K562 (cell line): ENCODE measurements around the gene FBRS. TPM values are rescaled to one million over a fixed set of nuclear protein-coding genes. Genes with fewer than 3 reads are reported as not detected.
A peak's percentile ranks its signal among the peaks of the same experiment; 100 is the strongest.

Experiments
- BCOR ChIP-seq: fragments of 450-650 bp; IDR thresholded peaks from 2 replicates; pipeline ENCODE4 v1.6.1; 2016
- CEBPG ChIP-seq, 3 experiments: fragments of 200-800 bp in 1 of 3; sonication (Bioruptor generic) in 1 of 3; sonication (generic) in 1 of 3; formaldehyde crosslinking in 1 of 3; IDR thresholded peaks in 2 of 3; conservative IDR thresholded peaks in 1 of 3; 2 replicates each; pipeline versions ENCODE4 v1.6.1 to v1.8.0; 2016 to 2022; ENCODE audit warnings: missing compliant biosample characterization in 2 of 3, missing genetic modification characterization in 2 of 3, mild to moderate bottlenecking in 1 of 3, missing genetic modification reagents in 1 of 3
- EP300 ChIP-seq: IDR thresholded peaks from 2 replicates; pipeline ENCODE4 v1.6.1; 2012; ENCODE audit warnings: low read length, improper control_type of control experiment
- ETV6 ChIP-seq, 3 experiments: fragments of 150-350 bp in 1 of 3; sonication (generic) in 1 of 3; formaldehyde crosslinking in 1 of 3; IDR thresholded peaks; 2 replicates each; pipeline versions ENCODE4 v1.6.1 to v1.8.0; 2014 to 2022; ENCODE audit warnings: borderline replicate concordance in 2 of 3, low read depth in 2 of 3, antibody characterized with exemption in 1 of 3, low read length in 1 of 3, mild to moderate bottlenecking in 1 of 3, missing genetic modification reagents in 1 of 3
- FOXM1 ChIP-seq, 2 experiments: fragments of 450-650 bp in 1 of 2; sonication (generic) in 1 of 2; formaldehyde crosslinking in 1 of 2; IDR thresholded peaks; 2 replicates each; pipeline versions ENCODE4 v1.6.1 to v1.9.0; 2017 to 2022; ENCODE audit warnings: low read depth in 2 of 2, mild to moderate bottlenecking in 2 of 2, missing genetic modification reagents in 1 of 2, moderate library complexity in 1 of 2
- IFI16 ChIP-seq: fragments of 250-450 bp; sonication (Bioruptor Pico); IDR thresholded peaks from 2 replicates; pipeline ENCODE4 v2.1.2; 2022; ENCODE audit warnings: mild to moderate bottlenecking, inconsistent platforms
- MBD2 ChIP-seq: sonication (generic); IDR thresholded peaks from 2 replicates; pipeline ENCODE4 v1.6.1; 2016; ENCODE audit warnings: low read depth, borderline replicate concordance
- MLLT1 ChIP-seq, 2 experiments: fragments of 450-650 bp; IDR thresholded peaks; 2 replicates each; pipeline ENCODE4 v1.6.1; 2016
- PBX2 ChIP-seq, 2 experiments: IDR thresholded peaks in 1 of 2; conservative IDR thresholded peaks in 1 of 2; 2 replicates each; pipeline ENCODE4 v1.6.1; 2016; ENCODE audit warnings: low read depth in 2 of 2, mild to moderate bottlenecking in 1 of 2, missing compliant biosample characterization in 1 of 2, missing genetic modification characterization in 1 of 2, moderate library complexity in 1 of 2
- RFX7 ChIP-seq: fragments of 250-450 bp; sonication (Bioruptor Pico); IDR thresholded peaks from 2 replicates; pipeline ENCODE4 v1.5.1; 2021; ENCODE audit warnings: mild to moderate bottlenecking
- SMARCE1 ChIP-seq: fragments of 450-650 bp; IDR thresholded peaks from 2 replicates; pipeline ENCODE4 v1.7.1; 2016; ENCODE audit warnings: mild to moderate bottlenecking
- TCF3 ChIP-seq: sonication (generic); formaldehyde crosslinking; IDR thresholded peaks from 2 replicates; pipeline ENCODE4 v1.4.0; 2020; ENCODE audit warnings: mild to moderate bottlenecking, missing genetic modification reagents
- TCFL5 ChIP-seq: fragments of 250-450 bp; sonication (Bioruptor Pico); conservative IDR thresholded peaks from 2 replicates; pipeline ENCODE4 v1.6.1; 2021; ENCODE audit warnings: mild to moderate bottlenecking, moderate library complexity, matching md5 sums
- TRIM24 ChIP-seq, 2 experiments: fragments of 450-650 bp; IDR thresholded peaks; 2 replicates each; pipeline ENCODE4 v1.6.1; 2016
- ZC3H8 ChIP-seq: fragments of 450-650 bp; IDR thresholded peaks from 2 replicates; pipeline ENCODE4 v1.6.1; 2017
- ZKSCAN1 ChIP-seq: fragments of 150-350 bp; IDR thresholded peaks from 2 replicates; pipeline ENCODE4 v1.6.1; 2016; ENCODE audit warnings: low read depth, low read length
- ZNF3 ChIP-seq: fragments of 250-450 bp; sonication (Bioruptor Pico); IDR thresholded peaks from 2 replicates; pipeline ENCODE4 v1.5.0; 2021; ENCODE audit warnings: mild to moderate bottlenecking, moderate library complexity
- ZNF324 ChIP-seq: fragments of 250-450 bp; sonication (Bioruptor Pico); IDR thresholded peaks from 2 replicates; pipeline ENCODE4 v1.4.0; 2020; ENCODE audit warnings: mild to moderate bottlenecking
- ZNF695 ChIP-seq: fragments of 450-650 bp; formaldehyde crosslinking; IDR thresholded peaks from 2 replicates; pipeline ENCODE4 v1.4.0; 2020; ENCODE audit warnings: mild to moderate bottlenecking, moderate library complexity
- polyA plus RNA-seq, 8 experiments: library from polyadenylated mRNA; depleted of rRNA in 4 of 8; stranded (reverse) in 5 of 8; unstranded in 3 of 8; fragments of >200 nt; fragmentation: Nextera tagmentation in 2 of 8; fragmentation: Illumina TruSeq in 1 of 8; extraction: Ambion mirVana in 2 of 8; extraction: Trizol in 1 of 8; gene quantifications; 2 replicates each; pipeline versions ENCODE4 v1.2.1 to v1.2.3, GENCODE V29; 2011 to 2014; ENCODE audit warnings: inconsistent platforms in 1 of 8, missing spikeins in 1 of 8
- total RNA-seq, 7 experiments: library from RNA; depleted of rRNA in 6 of 7; stranded (reverse); fragments of >200 nt in 6 of 7; fragmentation: Illumina TruSeq in 2 of 7; extraction: Trizol in 2 of 7; gene quantifications; 2 replicates each; pipeline versions ENCODE4 v1.2.1 to v1.2.3, GENCODE V29; 2011 to 2021; ENCODE audit warnings: low replicate concordance in 1 of 7
- TF ChIP-seq, protein P1 (sequence below): IDR thresholded peaks from 3 replicates; pipeline ENCODE4 v1.6.1; 2011; ENCODE audit warnings: borderline replicate concordance, mild to moderate bottlenecking, moderate library complexity; ENCODE audit not compliant: insufficient read length; ENCODE audit errors: extremely low read depth

The FBRS gene
- total and polyA plus RNA-seq, 9 of the 15 experiments (the other 6 are each of a cell fraction or from before 2014, with no cell fraction given): 0.32 to 59.5 (median 13.1) TPM

- TF ChIP-seq, protein P1, sequence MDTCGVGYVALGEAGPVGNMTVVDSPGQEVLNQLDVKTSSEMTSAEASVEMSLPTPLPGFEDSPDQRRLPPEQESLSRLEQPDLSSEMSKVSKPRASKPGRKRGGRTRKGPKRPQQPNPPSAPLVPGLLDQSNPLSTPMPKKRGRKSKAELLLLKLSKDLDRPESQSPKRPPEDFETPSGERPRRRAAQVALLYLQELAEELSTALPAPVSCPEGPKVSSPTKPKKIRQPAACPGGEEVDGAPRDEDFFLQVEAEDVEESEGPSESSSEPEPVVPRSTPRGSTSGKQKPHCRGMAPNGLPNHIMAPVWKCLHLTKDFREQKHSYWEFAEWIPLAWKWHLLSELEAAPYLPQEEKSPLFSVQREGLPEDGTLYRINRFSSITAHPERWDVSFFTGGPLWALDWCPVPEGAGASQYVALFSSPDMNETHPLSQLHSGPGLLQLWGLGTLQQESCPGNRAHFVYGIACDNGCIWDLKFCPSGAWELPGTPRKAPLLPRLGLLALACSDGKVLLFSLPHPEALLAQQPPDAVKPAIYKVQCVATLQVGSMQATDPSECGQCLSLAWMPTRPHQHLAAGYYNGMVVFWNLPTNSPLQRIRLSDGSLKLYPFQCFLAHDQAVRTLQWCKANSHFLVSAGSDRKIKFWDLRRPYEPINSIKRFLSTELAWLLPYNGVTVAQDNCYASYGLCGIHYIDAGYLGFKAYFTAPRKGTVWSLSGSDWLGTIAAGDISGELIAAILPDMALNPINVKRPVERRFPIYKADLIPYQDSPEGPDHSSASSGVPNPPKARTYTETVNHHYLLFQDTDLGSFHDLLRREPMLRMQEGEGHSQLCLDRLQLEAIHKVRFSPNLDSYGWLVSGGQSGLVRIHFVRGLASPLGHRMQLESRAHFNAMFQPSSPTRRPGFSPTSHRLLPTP: no peak
- no peak for TF ChIP-seq TRIM24 (IDR thresholded peaks at IDR 0.05)
- no peak for TF ChIP-seq ZNF324
- no peak for TF ChIP-seq CEBPG (CRISPR knock-in tag; IDR thresholded peaks at IDR 0.05)
- no peak for TF ChIP-seq CEBPG (tag; conservative IDR thresholded peaks at IDR 0.05 in 1 of 2, IDR thresholded peaks at IDR 0.05 in 1 of 2)
- no peak for TF ChIP-seq TCF3
- no peak for TF ChIP-seq BCOR
- TF ChIP-seq RFX7: no peak
- TF ChIP-seq MBD2: no peak
- no peak for TF ChIP-seq SMARCE1
- no peak for TF ChIP-seq ZNF695 (CRISPR knock-in tag)
- no peak for TF ChIP-seq ZNF3 (CRISPR knock-in tag)
- no peak for TF ChIP-seq FOXM1 (IDR thresholded peaks at IDR 0.05; ENCODE audit: low read depth)
- TF ChIP-seq FOXM1 (CRISPR knock-in tag; IDR thresholded peaks at IDR 0.05; ENCODE audit: low read depth): no peak
- TF ChIP-seq MLLT1 (IDR thresholded peaks at IDR 0.05): peak in 1 of 2 experiments; percentile 94; a peak in 2 of 4 replicates
- no peak for TF ChIP-seq ZC3H8
- TF ChIP-seq EP300: peak; percentile 34; the same call in 1 of the 2 replicates
- no peak for TF ChIP-seq ZKSCAN1
- no peak for TF ChIP-seq IFI16
- TF ChIP-seq ETV6 (IDR thresholded peaks at IDR 0.05; ENCODE audit: borderline replicate concordance in 1 of 2, low read depth in 2 of 2, low read length in 1 of 2): no peak
- no peak for TF ChIP-seq ETV6 (CRISPR knock-in tag; IDR thresholded peaks at IDR 0.05; ENCODE audit: borderline replicate concordance)
- no peak for TF ChIP-seq TCFL5 (CRISPR knock-in tag)
- no peak for TF ChIP-seq PBX2 (CRISPR knock-in tag; IDR thresholded peaks at IDR 0.05; ENCODE audit: low read depth)
- no peak for TF ChIP-seq PBX2 (tag; conservative IDR thresholded peaks at IDR 0.05; ENCODE audit: low read depth)
Measured at GRCh38 chr16:30628628-30629540, 29.3 kb upstream of the FBRS start (continued).
